Choroid plexus epithelial cell (primary cell): ENCODE data around the gene SLC4A3.
A peak's percentile ranks its signal among the peaks of the same experiment; 100 is the strongest.

ENCODE experiments used
- DNase-seq: peaks from one replicate; pipeline ENCODE4 v3.0.0-alpha.2; 2010; ENCODE audit warnings: low read depth
- H3K4me3 ChIP-seq: 2 replicates; pipeline ENCODE4 v1.5.1; 2011; ENCODE audit warnings: low read depth, mild to moderate bottlenecking, control low read depth, low read length, moderate library complexity
- TF ChIP-seq, protein P1 (sequence below): conservative IDR thresholded peaks from 2 replicates; pipeline ENCODE4 v1.5.1; 2011; ENCODE audit warnings: low read depth, mild to moderate bottlenecking, control low read depth, inconsistent platforms, low read length, moderate library complexity

The SLC4A3 gene

DNA sequence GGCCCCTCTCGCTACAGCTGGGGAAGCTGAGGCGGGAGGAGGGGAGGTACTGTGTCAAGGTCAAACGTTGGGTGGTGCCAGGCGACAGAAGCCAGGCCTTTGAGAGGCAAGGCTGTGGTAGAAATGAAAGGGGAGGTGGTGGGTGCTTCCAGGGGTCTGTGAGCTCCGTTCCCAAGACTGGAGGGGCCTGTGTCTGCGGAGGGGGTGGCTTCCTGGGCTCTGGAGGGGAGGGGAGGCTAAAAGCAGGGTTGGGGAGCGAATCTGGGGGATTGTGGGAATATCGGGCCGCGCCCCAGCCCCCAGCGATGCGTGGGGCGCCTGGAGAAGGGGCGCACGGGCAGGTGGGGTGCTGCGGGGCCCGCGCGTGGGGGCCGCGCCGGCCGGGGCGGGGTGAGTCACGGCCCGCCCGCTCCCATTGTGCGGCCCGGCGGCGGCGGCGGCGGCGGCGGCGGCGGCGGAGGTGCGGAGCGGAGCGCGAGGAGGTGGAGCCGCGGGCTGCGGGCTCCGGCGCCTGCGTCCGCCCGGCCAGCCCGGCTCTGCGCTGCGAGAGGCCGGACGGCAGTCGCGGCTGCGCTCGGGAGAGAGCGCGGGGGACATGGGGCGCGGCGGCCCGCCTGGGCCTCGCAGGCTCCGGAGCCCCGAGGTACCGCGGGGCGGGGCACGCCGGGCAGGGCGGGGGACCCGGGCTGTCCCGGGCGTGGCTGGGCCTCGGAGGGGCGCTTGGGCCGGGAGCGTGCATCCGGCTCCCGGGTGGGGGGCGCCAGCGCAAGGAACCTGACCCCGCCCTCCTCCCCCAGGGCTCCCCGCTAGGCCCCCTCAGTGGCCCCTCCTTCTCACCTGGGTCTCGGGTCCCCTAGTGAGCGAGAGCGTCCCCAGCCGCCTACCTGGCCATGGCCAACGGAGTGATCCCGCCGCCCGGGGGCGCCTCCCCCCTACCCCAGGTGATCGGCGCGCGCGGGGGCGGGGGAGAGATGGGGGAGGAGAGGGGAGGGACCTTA is at the start of gene SLC4A3:
TSS of gene SLC4A3 (plus strand) at position 528 of the 998 bp plus-strand sequence. CDS start at position 891, 363 bp downstream.
- TF ChIP-seq, protein P1, sequence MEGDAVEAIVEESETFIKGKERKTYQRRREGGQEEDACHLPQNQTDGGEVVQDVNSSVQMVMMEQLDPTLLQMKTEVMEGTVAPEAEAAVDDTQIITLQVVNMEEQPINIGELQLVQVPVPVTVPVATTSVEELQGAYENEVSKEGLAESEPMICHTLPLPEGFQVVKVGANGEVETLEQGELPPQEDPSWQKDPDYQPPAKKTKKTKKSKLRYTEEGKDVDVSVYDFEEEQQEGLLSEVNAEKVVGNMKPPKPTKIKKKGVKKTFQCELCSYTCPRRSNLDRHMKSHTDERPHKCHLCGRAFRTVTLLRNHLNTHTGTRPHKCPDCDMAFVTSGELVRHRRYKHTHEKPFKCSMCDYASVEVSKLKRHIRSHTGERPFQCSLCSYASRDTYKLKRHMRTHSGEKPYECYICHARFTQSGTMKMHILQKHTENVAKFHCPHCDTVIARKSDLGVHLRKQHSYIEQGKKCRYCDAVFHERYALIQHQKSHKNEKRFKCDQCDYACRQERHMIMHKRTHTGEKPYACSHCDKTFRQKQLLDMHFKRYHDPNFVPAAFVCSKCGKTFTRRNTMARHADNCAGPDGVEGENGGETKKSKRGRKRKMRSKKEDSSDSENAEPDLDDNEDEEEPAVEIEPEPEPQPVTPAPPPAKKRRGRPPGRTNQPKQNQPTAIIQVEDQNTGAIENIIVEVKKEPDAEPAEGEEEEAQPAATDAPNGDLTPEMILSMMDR, result no peak
- DNase-seq, result peak; percentile 26
- peak within 1 kb of the TSS; percentile 57 for H3K4me3 ChIP-seq

DNA sequence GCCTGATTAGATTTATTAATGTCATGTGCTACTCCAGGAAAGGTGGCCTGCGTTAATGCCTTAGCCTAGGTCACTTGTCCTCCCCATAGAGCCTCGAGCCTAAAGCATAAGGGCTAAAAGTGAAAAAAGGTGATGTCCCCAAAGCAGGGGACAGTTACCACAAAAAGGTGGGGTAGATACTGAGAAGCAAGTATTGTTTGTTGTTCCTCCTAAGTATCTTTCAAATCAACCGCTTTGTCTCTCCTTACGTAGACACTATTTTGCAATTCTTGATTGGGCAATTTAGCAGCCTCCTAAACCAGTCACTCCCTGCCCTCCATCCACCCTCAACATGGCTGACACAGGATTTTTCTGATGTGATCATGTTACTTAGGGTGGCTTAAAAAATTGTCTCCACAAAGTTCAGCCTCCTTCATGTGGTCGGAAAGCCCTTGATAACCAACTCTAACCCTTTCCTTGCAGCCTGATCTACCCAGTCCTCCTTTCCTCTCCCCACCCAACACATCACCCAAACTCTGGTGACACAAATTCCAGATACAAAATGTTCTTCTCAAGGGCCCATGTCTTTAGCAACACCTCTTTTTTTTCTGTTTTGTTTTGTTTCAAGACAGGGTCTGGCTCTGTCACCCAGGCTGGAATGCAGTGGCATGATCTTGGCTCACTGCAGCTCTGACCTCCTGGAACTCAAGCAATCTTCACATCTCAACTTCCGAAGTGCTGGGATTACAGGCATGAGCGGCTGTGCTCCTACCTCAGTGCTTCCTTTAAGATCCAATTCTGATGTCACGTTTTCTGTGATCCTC is 48.4 kb upstream of the SLC4A3 start:
- H3K4me3 ChIP-seq, result no peak overlapping the region
- DNase-seq, result peak; percentile 61
- TF ChIP-seq, protein P1, result no peak

DNA sequence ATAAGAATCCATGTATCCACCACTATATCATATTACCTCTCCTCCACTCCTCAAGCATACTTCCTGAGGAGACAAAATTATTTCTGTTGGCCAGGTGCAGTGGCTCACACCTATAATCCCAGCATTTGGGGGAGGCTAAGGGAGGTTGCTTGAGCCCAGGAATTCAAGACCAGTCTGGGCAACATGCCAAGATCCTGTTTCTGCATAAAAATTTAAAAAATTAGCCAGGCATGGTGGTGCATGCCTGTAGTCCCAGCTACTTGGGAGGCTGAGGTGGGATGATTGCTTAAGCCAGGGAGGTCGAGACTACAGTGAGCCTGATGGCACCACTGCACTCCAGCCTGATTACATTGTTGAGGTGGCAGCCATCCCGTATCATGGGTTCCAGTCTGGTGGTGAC is 46.1 kb upstream of the SLC4A3 start:
- no peak for DNase-seq
- no peak overlapping the region for H3K4me3 ChIP-seq
- TF ChIP-seq, protein P1, result no peak

DNA sequence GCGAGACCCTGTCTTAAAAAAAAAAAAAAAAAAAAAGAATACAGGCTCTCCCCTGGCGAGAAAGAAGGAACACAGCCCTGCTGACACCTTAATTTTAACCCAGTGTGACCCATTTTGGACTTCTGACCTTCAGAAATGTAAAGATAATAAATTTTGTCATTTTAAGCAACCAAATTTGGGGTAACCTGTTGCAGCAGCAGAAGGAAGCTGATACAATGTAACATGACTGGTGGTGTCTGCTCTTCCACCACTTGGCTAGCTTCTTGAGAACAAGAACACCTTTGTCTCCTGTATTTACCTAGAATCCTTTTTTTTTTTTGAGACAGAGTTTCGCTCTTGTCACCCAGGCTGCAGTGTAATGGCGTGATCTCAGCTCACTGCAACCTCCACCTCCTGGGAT is 36.3 kb upstream of the SLC4A3 start:
- TF ChIP-seq, protein P1, result no peak
- no peak overlapping the region for H3K4me3 ChIP-seq
- no peak for DNase-seq

GRCh38 chr2:219592736-219593135 is 34.7 kb upstream of the SLC4A3 start:
- H3K4me3 ChIP-seq, result no peak overlapping the region
- peak; percentile 5 for DNase-seq
- TF ChIP-seq, protein P1, result no peak

- TF ChIP-seq, protein P1, result no peak
- no peak overlapping the region for H3K4me3 ChIP-seq
- DNase-seq, result no peak
Measured at GRCh38 chr2:219593154-219593553, 34.3 kb upstream of the SLC4A3 start.
